GM19395 (cell line): ENCODE results near the gene MRPL34.

Experiments
- ATAC-seq: cut with Tn5 transposase; IDR thresholded peaks from one replicate; pipeline ENCODE4 v1.9.1; 2021; ENCODE audit warnings: mild to moderate bottlenecking, moderate library complexity; ENCODE audit not compliant: unreplicated experiment

The MRPL34 gene

DNA sequence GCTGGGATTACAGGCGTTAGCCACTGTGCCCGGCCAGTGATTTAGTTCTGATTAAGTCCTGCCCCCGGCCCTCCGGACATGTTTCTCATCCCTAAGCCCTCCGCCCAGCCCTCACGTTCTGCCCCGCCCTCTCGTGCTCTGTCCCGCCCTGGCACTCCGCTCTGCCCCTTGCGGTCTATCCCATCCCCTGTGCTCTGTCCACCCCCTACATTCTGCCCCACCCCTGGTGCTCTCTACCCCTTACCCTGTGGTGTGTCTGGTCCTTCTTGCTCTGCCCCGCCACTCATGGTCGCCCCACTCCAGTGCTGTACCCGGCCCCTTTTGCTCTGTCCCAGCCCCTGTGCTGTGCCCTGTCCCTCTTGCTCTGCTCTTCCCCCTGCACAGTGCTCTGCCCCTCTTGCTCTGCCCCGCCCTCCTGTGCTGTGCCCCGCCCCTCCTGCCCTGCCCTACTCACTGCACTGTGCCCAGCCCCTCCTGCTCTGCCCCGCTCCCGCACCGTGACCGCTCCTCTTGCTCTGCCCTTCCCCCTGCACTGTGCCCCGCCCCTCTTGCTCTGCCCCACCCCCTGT, 34.7 kb downstream of the MRPL34 start:
- no peak for ATAC-seq

DNA sequence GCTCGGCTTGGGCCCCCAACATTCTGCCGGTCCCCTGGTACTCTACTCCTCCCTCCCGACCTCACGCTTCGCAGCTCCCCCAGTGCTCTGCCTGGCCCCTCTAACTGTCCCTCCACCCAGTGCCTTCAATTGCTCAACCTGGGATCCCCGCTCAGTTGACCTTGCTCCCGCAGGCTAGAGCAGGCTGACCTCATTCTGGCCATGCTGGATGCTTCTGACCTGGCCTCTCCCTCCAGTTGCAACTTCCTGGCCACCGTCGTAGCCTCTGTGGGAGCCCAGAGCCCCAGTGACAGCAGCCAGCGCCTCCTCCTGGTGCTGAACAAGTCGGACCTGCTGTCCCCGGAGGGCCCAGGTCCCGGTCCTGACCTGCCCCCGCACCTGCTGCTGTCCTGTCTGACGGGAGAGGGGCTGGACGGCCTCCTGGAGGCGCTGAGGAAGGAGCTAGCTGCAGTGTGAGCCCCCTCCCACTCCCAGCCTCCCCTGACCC, 35.2 kb downstream of the MRPL34 start:
- ATAC-seq: no peak

DNA sequence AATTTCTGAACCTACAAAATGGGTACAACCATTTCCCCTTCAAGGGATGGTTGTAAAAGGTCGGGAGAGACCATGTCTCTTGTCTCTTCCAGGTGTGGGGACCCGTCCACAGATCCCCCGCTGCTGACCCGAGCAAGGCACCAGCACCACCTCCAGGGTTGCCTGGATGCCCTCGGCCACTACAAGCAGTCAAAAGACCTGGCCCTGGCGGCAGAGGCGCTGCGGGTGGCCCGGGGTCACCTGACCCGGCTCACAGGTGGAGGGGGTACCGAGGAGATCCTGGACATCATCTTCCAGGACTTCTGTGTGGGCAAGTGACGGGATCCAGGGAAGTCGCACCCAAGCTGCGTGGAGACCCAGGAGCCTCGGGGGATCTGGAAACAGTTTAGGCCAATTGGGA, 35.7 kb downstream of the MRPL34 start:
- no peak for ATAC-seq

DNA sequence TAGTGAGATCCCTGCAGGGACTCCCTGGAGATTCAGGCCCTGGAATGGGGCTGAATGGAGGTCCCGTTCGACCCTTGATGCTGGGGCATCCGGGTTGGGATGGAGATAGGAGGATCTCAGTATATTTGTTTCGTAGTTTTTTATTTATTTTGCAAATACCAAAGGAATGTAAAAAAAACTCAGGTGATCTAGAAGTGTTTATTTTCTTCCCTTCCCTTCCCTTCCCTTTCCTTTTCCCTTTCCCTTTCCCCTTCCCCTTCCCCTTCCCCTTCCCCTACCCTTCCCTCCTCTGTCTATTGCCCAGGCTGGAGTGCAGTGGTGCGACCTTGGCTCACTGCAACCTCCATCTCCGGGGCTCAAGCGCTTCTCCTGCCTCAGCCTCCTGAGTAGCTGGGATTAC, 36.2 kb downstream of the MRPL34 start:
- no peak for ATAC-seq

DNA sequence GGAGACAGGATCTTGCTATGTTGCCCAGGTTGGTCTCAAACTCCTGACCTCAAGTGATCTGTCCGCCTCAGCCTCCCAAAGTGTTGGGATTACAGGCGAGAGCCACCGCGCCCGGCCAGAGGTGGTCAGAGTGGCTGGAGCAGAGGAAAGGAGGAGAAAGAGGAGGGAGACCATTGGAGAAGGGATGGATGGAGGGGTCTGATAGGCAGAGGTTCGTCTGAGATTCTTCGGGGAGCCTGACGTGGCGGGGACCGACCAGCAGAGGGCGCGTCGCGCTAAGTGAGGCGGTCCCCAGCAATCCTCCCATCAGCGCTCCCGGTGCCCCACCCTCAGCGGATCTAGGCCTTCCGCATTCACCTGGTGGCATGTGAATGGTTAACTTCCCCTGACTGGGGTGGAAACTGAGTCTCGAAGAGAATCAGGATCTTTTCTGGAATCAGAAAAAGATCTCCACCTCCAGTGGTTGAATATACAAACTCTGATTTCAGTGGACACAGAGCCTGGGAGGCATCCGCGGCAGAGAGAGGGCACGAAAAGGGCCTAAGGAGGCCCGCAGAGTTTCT, 40.5 kb downstream of the MRPL34 start:
- ATAC-seq: no peak

DNA sequence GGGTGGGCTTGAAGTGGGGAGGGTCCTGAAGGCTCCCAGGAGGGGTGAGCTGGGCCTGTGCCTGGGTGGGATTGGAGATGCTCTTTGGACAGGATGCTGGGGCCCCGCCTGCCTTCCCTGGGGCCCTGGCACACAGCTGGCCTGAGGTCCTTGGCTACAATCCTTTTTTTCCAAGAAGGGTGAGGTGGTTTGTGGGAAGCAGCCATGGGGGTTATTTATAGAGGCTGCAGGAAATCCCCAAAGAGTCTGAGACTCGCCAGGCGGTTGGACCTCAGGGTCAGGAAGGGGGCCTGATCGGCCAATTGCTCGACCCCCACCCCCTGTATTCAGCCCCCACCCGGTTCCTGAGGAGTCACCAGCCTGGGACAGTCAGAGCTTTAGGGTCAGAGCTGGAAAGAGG, 41.7 kb downstream of the MRPL34 start:
- no peak for ATAC-seq

DNA sequence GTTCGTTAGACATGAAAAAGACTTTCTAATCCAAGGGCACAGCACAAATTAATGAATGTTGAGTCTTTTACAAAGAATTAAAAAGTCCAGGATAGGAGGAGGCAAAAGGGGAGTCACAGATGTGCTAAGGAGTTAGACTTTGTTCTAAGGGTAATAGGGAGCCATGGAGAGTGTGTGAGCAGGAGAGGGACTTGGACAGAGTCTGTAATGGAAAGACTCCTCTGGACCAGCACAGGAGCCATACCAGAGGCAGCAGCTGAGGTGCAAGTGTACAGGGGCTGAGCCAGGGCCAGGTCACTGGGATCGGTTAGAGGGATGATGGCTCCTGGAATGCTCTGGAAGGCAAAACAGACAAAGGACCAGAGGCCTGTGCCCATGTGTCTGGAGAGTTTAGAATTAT, 42.2 kb downstream of the MRPL34 start:
- ATAC-seq: no peak

DNA sequence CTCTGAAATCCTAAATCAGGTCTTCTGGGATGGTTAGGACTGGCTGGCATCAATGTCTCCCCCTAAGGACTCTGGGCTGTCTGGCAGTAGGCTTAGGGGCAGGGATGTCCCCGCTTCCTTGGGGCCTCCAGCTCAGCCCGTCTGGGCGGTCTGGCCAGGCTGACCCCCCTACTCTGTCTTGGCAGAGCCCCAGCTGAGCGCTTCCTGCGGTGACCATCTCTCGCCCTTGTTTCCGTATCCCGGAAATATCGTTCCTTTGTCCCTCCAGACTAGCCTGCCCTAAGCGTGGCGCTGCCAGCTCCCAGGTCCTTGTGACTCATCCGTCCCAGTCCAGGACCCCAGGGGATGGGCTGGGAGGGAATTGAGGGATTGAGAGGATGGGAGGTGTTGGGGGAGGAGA, 43.0 kb downstream of the MRPL34 start:
- ATAC-seq: no peak

DNA sequence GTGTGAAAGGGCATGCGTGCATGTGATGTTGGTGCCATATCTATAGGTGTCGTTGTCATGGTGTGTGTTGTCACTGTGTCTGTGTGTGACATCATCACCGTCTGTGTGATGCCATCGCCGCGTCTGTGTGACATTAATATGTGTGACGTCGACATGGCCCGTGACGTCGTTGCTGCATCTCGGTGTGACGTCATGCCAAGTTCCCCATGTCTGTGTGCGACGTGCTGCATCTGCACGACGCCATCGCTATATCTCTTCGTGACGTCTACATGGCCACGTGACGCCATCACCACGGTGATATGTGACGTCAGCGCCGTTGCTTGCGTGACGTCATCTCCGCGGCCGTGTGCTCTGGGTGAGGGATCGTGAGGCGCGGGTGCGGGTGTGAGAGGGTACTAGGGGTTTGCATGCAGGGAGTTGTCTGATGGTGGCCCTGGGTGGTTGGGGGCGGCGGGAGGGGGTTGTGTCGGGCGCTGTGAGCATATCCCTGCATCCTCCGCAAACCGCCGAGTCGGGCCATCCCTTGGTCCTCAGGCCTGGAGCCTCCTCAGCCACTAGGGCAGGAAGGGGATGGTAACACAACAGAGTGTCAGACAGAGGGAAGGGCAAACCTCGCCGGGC, 46.3 kb downstream of the MRPL34 start:
- ATAC-seq: no peak

DNA sequence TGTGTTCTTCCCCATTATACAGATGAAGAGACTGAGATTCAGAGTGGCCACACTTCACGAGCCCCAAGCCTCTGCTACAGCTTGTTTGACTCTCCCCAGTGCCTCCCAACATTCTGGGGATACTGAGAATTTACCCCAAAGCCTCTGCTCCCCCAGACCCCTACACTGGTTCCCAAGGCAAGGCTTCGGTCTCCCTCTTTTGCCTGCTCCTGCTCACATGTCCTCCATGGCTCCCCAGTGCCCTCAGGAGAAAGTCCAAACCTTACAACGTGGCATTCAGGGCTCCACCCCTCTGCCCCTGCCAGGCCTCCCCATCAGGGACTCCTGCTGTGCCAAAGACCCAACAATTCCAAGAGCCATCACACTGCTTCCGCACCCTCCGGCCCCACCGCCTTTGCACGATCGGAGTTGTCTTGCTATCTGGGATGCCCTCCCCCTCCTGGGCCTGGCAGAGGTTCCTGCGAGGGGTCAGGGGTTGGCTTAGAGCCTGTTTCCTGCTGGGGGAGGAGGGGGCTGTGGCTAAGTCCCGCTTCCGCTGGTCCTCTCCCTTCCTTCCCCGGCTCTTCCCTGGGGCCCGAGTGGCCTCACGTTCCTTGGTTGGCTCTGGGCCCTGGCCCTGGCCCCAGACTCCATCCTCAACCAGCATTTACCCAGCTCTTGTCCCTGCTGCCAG, 47.1 kb downstream of the MRPL34 start:
- ATAC-seq: no peak

DNA sequence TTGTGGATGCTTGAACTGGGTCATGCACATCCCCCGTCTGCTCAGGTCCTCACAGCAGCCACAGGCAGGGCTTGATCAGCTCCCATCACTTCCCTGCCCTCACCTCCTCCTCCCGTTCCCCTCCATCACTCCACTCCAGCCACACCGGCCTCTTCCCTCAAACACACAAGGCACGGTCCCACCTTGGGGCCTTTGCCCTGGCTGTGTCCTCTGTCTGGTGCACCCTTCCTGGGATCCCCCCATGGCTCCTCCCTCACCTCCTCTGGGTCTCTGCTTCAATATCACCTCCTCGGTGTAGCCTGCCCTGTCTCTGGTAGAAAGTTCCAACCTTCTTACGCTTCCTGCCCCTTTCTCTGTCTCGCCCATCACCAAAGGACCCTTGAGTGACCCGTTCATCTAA, 47.7 kb downstream of the MRPL34 start:
- no peak for ATAC-seq
